SK-N-SH (cell line): ENCODE data around the gene MTERF4. TPM values are rescaled to one million over a fixed set of nuclear protein-coding genes. Genes with fewer than 3 reads are reported as not detected.

Experiments
- CTCF ChIA-PET: fragments of 300-600, 350-600 bp; formaldehyde crosslinking; extraction: SDS; loops from one replicate; lab custom pipeline; 2021; lab: Yijun Ruan, JAX
- POLR2A ChIA-PET: fragments of 350-600 bp; sonication (Branson Sonifier 250); formaldehyde crosslinking; extraction: SDS; loops from one replicate; lab custom pipeline; 2020; ENCODE audit warnings: antibody characterized with exemption, inconsistent platforms; lab: Yijun Ruan, JAX
- DNase-seq: peaks from one replicate; pipeline ENCODE4 v3.0.0; 2012
- H2AFZ ChIP-seq: fragments of 200-600 bp; sonication (generic); 2 replicates; pipeline ENCODE4 v1.8.1; 2016; ENCODE audit warnings: antibody characterized with exemption, mild to moderate bottlenecking, low read depth
- H3F3A ChIP-seq: fragments of 200-600 bp; sonication (generic); replicated peaks from 2 replicates; pipeline ENCODE3; 2016; ENCODE audit warnings: antibody characterized with exemption, mild to moderate bottlenecking; ENCODE audit not compliant: insufficient read depth
- H3K27ac ChIP-seq, 2 experiments: fragments of 200-500 bp in 1 of 2; fragments of 200-600 bp in 1 of 2; sonication (Bioruptor generic) in 1 of 2; sonication (generic), shearing (Covaris generic) in 1 of 2; 2 replicates each; pipeline versions ENCODE4 v1.5.1 to v1.6.1; 2014 to 2016; ENCODE audit warnings: low read depth in 2 of 2, inconsistent platforms in 1 of 2, low read length in 1 of 2, mild to moderate bottlenecking in 1 of 2, mixed read lengths in 1 of 2
- H3K27me3 ChIP-seq: fragments of 200-600 bp; sonication (generic), shearing (Covaris generic); 2 replicates; pipeline ENCODE4 v1.6.1; 2016; ENCODE audit warnings: mixed run types; ENCODE audit not compliant: insufficient read depth
- H3K36me3 ChIP-seq, 2 experiments: fragments of 200-500 bp in 1 of 2; fragments of 200-600 bp in 1 of 2; sonication (Bioruptor generic) in 1 of 2; sonication (generic) in 1 of 2; replicated peaks in 1 of 2; 2 replicates each; pipeline versions ENCODE3 to v1.5.1; 2014 to 2016; ENCODE audit warnings: low read length in 1 of 2, mild to moderate bottlenecking in 1 of 2; ENCODE audit not compliant: insufficient read depth in 2 of 2, control insufficient read depth in 1 of 2
- H3K4me1 ChIP-seq, 2 experiments: fragments of 200-500 bp in 1 of 2; fragments of 200-600 bp in 1 of 2; sonication (Bioruptor generic) in 1 of 2; sonication (generic), shearing (Covaris generic) in 1 of 2; 2 replicates each; pipeline versions ENCODE4 v1.5.1 to v1.6.1; 2014 to 2016; ENCODE audit warnings: low read depth in 1 of 2, low read length in 1 of 2, mixed run types in 1 of 2; ENCODE audit not compliant: insufficient read depth in 2 of 2, control insufficient read depth in 1 of 2
- H3K4me2 ChIP-seq: fragments of 200-600 bp; sonication (generic), shearing (Covaris generic); 2 replicates; pipeline ENCODE4 v1.6.1; 2017; ENCODE audit warnings: mixed run types
- H3K4me3 ChIP-seq, 2 experiments: fragments of 200-500 bp in 1 of 2; fragments of 200-600 bp in 1 of 2; sonication (Bioruptor generic) in 1 of 2; sonication (generic), shearing (Covaris generic) in 1 of 2; 2 replicates each; pipeline versions ENCODE4 v1.5.1 to v1.8.1; 2014 to 2016; ENCODE audit warnings: low read depth in 2 of 2, inconsistent platforms in 1 of 2, low read length in 1 of 2, mild to moderate bottlenecking in 1 of 2, mixed read lengths in 1 of 2, moderate library complexity in 1 of 2
- H3K79me2 ChIP-seq: fragments of 200-600 bp; sonication (generic); 2 replicates; pipeline ENCODE4 v1.8.1; 2017; ENCODE audit warnings: mild to moderate bottlenecking; ENCODE audit not compliant: insufficient read depth
- H3K9ac ChIP-seq: fragments of 200-600 bp; sonication (generic); 2 replicates; pipeline ENCODE4 v1.6.1; 2017; ENCODE audit warnings: mixed run types
- H3K9me2 ChIP-seq: fragments of 200-600 bp; sonication (generic); 2 replicates; pipeline ENCODE4 v1.6.1; 2017; ENCODE audit warnings: mixed run types
- H3K9me3 ChIP-seq: fragments of 200-600 bp; sonication (generic); 2 replicates; pipeline ENCODE4 v1.6.1; 2017; ENCODE audit warnings: mixed run types, mild to moderate bottlenecking, moderate library complexity
- H4K20me1 ChIP-seq: fragments of 200-600 bp; sonication (generic); 2 replicates; pipeline ENCODE4 v1.6.1; 2017; ENCODE audit warnings: mild to moderate bottlenecking, mixed run types; ENCODE audit not compliant: insufficient read depth
- FOXJ3 ChIP-seq: sonication (generic); formaldehyde crosslinking; IDR thresholded peaks from 2 replicates; pipeline ENCODE4 v1.5.1; 2020; ENCODE audit warnings: mild to moderate bottlenecking, missing genetic modification reagents
- FOXM1 ChIP-seq: IDR thresholded peaks from 2 replicates; pipeline ENCODE4 v1.4.0; 2012; ENCODE audit warnings: low read depth, mild to moderate bottlenecking
- IRF3 ChIP-seq: fragments of 150-350 bp; IDR thresholded peaks from 2 replicates; pipeline ENCODE4 v1.6.1; 2016; ENCODE audit warnings: mild to moderate bottlenecking, low read depth, low read length
- JUND ChIP-seq: IDR thresholded peaks from 2 replicates; pipeline ENCODE4 v1.4.0; 2012
- MAX ChIP-seq: IDR thresholded peaks from 2 replicates; pipeline ENCODE4 v1.4.0; 2012; ENCODE audit warnings: low read depth
- REST ChIP-seq: IDR thresholded peaks from 2 replicates; pipeline ENCODE4 v1.6.1; 2012; ENCODE audit warnings: mild to moderate bottlenecking, low read depth, low read length, moderate library complexity
- SMC3 ChIP-seq: IDR thresholded peaks from 2 replicates; pipeline ENCODE4 v1.6.1; 2012; ENCODE audit warnings: low read depth, low read length, improper control_type of control experiment
- TAF1 ChIP-seq: IDR thresholded peaks from 2 replicates; pipeline ENCODE4 v1.6.1; 2012; ENCODE audit warnings: low read depth, mild to moderate bottlenecking, low read length, moderate library complexity, borderline replicate concordance
- TEAD4 ChIP-seq: IDR thresholded peaks from 2 replicates; pipeline ENCODE4 v1.4.0; 2012; ENCODE audit warnings: mild to moderate bottlenecking, borderline replicate concordance; ENCODE audit not compliant: insufficient read depth
- USF2 ChIP-seq: fragments of 150-350 bp; IDR thresholded peaks from 2 replicates; pipeline ENCODE4 v1.6.1; 2017; ENCODE audit warnings: antibody characterized with exemption, low read length, low read depth, borderline replicate concordance
- WGBS: methylation state at CpG from one replicate; pipeline ENCODE4 v1.1.6; 2017; ENCODE audit warnings: low lambda C conversion rate; 5-methylcytosine and 5-hydroxymethylcytosine counted together
- polyA plus RNA-seq, 3 experiments: library from polyadenylated mRNA; depleted of rRNA; stranded (reverse); fragments of >200 nt; gene quantifications; 2 replicates each; pipeline ENCODE4 v1.2.3, GENCODE V29; 2012

MTERF4 gene
- polyA plus RNA-seq, 1 of the 3 experiments (the other 2 are of a cell fraction) = 31.0 TPM

DNA sequence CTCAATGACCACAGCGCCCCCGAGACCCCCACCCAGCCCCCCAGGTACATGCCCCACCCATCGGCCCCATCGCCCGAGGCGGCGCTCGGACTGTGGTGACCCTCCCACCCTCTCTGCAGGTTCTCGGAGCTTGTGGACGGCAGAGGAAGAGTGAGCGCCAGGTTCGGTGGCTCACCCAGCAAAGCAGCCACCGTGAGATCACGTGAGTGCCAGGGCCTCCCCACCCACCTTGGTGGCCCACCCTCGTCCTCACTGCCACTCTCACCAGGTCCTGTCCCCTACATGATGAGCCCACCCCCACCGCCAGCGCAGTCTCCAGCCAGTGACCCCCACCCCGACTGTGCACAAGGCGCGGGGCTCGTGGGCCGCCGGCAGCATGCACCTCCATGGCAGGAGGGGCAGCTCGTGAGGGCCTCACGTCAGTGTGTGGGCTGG, 30.4 kb downstream of the MTERF4 start (continued):
- no peak for TF ChIP-seq USF2
- no peak for TF ChIP-seq JUND
- no peak for TF ChIP-seq FOXM1
- no peak for TF ChIP-seq MAX

DNA sequence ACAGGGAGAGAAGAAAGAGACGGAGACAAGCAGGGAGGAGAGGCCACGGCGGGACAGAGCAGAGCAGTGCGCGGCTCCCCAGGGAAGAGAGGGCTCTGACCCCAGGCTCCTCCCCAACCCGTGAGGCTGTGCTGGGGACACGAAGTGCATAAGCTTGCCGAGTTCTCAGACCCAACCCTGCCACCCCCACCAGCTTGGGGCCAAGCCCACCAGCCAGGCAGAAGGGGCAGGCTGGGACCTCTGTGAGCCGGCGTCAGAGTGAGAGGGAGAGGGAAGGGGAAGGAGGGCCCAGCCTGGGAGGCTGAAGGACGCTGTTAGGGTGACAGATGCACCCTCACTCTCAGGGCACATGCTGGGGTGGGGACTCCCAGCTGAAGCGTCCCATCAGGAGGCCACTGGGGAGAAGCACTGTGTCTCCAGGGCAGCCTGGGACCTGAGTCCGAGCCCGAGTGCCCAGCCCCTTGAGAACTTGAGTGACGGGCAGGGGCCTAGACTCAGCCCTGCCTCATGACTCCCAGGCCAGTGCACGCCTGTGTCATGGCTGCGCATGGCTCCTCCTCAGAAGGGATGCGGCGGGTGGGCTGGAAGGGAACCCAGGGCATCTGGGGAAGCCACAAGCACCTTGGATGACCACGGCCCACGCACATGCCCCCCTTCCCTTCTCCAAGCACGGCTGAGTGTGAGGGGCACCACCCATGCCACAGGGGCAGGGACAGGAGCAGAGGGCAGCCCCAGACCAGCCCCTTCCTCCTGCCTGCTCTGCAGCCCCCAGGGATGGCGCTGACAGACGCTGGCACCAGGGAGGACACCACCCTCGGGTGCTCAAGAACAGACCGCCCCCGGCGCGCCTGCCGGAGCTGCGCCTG, 31.0 kb downstream of the MTERF4 start:
- H3K27ac ChIP-seq = no peak overlapping the region
- CTCF ChIA-PET = no interaction called here
- DNase-seq = no peak
- no peaks in the 10 kb centered on the region for H3K9me2 ChIP-seq
- H3F3A ChIP-seq = no peaks in the 10 kb centered on the region
- H3K9ac ChIP-seq = no peak overlapping the region
- no peaks in the 10 kb centered on the region for H4K20me1 ChIP-seq
- H3K4me3 ChIP-seq = no peak overlapping the region
- H3K79me2 ChIP-seq = no peaks in the 10 kb centered on the region
- no peaks in the 10 kb centered on the region for H3K9me3 ChIP-seq
- no peaks in the 10 kb centered on the region; a peak in 1 of 4 replicates for H3K4me1 ChIP-seq
- WGBS = 51% methylated on average over 11 of the region's 31 CpGs
- H3K36me3 ChIP-seq = no peaks in the 10 kb centered on the region
- no peak for TF ChIP-seq MAX
- TF ChIP-seq TEAD4 = no peak
- no peak for TF ChIP-seq FOXM1
- TF ChIP-seq SMC3 = no peak
- TF ChIP-seq IRF3 = no peak
- H3K27me3 ChIP-seq = no peaks in the 10 kb centered on the region
- no peak overlapping the region for H2AFZ ChIP-seq
- POLR2A ChIA-PET = no interaction called here
- no peak overlapping the region for H3K4me2 ChIP-seq

DNA sequence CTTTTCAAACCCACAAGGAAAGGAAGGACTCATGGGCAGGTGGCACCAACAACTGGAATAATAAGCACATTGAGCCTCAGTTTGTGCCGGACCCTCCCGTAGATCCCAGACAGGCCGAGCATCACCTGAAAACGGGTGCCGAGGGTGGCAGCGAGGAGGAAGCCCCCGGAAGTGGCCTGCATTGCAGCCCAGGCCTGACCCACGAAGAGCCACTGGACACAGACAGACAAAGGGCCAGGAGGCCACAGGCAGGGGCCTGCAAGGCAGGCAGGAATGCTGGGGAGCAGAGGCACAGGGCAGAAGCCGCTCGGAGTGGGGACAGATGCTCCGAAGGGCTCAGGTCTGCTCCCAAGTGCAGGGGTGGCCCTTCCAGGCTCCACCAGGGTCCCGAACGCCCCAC, 31.7 kb downstream of the MTERF4 start:
- H3K9me2 ChIP-seq = no peaks in the 10 kb centered on the region
- no peaks in the 10 kb centered on the region for H3K27me3 ChIP-seq
- H3K9me3 ChIP-seq = no peaks in the 10 kb centered on the region
- TF ChIP-seq FOXJ3 (CRISPR knock-in tag) (no peak), TEAD4 (no peak), REST (no peak), TAF1 (no peak)
- no peaks in the 10 kb centered on the region for H4K20me1 ChIP-seq
- no peaks in the 10 kb centered on the region for H3K79me2 ChIP-seq
- no peaks in the 10 kb centered on the region for H3K36me3 ChIP-seq
- 57% methylated on average over 13 of the region's 13 CpGs for WGBS
- ChIA-PET POLR2A (no interaction called here), CTCF (no interaction called here)
- H3K9ac ChIP-seq = no peak overlapping the region
- no peak overlapping the region for H3K27ac ChIP-seq
- H3K4me2 ChIP-seq = no peak overlapping the region
- H3K4me1 ChIP-seq = no peaks in the 10 kb centered on the region; a peak in 1 of 4 replicates
- no peak overlapping the region for H2AFZ ChIP-seq
- no peak for DNase-seq
- no peak overlapping the region for H3K4me3 ChIP-seq
- no peaks in the 10 kb centered on the region for H3F3A ChIP-seq
